Measurements from ENCODE around the gene VCAN.

DNA sequence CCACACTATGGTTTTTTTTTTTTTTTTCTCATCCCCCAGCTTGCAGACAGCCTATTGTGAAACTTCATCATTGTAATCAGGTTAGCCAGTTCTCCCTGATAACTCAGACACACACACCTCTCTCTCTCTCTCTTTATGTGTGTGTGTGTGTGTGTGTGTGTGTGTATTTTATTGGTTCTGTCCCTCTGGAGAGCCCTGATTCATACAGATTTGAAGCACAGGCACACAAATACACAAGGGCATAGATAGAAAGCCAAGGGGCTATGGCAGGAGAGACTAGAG is 20.6 kb upstream of the VCAN start:
- TF ChIP-seq, protein P1, sequence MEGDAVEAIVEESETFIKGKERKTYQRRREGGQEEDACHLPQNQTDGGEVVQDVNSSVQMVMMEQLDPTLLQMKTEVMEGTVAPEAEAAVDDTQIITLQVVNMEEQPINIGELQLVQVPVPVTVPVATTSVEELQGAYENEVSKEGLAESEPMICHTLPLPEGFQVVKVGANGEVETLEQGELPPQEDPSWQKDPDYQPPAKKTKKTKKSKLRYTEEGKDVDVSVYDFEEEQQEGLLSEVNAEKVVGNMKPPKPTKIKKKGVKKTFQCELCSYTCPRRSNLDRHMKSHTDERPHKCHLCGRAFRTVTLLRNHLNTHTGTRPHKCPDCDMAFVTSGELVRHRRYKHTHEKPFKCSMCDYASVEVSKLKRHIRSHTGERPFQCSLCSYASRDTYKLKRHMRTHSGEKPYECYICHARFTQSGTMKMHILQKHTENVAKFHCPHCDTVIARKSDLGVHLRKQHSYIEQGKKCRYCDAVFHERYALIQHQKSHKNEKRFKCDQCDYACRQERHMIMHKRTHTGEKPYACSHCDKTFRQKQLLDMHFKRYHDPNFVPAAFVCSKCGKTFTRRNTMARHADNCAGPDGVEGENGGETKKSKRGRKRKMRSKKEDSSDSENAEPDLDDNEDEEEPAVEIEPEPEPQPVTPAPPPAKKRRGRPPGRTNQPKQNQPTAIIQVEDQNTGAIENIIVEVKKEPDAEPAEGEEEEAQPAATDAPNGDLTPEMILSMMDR (IDR thresholded peaks at IDR 0.05) = no peak
- no peak for TF ChIP-seq POLR2A (IDR thresholded peaks at IDR 0.05)
